Gastrocnemius medialis (tissue), 4 donors: ENCODE results near the gene EEFSEC.

ENCODE experiments used
- CTCF ChIP-seq, 5 experiments: fragments of 450-650 bp in 3 of 5; fragments of 200-600 bp in 2 of 5; sonication (generic) in 2 of 5; IDR thresholded peaks in 4 of 5; conservative IDR thresholded peaks in 1 of 5; 1 replicate in 4 of 5; 2 replicates in 1 of 5; pipeline ENCODE4 v1.5.1; 2016 to 2019; ENCODE audit warnings: antibody characterized with exemption in 5 of 5, mild to moderate bottlenecking in 3 of 5, moderate library complexity in 3 of 5
- POLR2A ChIP-seq, 2 donors: fragments of 450-650 bp; IDR thresholded peaks; one replicate each; pipeline ENCODE4 v1.6.1; 2017; ENCODE audit warnings: antibody characterized with exemption in 2 of 2, mild to moderate bottlenecking in 2 of 2, moderate library complexity in 2 of 2

DNA sequence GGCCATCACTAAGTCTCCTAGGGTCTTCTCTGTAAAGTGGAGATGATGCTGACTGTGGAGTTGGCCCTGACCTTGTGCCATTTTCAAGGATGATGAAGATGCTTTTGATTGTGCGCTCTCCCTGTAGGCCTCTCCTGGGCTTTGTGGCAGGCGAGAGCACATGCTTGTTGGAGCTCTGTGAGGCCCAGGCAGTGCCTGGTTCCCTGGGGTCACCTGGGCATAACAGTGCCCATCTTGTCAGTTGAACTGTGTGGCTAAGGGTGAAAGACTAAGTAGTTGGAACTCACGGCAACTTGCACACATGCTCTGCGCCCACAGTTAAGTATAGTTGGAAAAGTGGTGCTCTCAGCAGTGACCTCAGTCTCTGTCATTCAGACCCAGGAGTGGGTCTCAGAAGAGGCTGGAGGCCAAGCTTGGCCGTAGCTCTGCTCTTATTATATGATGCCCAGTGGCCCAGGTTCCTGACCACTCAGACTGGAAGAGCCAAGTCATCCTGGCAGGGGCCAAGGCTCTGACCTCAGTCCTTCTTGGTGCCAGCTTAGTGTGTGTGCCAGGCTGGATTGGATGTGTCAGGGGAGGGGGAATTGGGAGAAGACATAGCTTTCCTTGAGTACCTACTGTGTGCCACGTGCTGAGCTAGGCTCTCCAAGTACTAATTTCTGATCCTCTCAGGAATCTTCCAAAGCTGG, 154.6 kb downstream of the EEFSEC start:
- TF ChIP-seq CTCF (IDR thresholded peaks at IDR 0.05 in 4 of 5, conservative IDR thresholded peaks at IDR 0.05 in 1 of 5), result no peak
- TF ChIP-seq POLR2A (IDR thresholded peaks at IDR 0.05), result no peak
